K562 (cell line): Measurements from ENCODE around the gene PRDM15. TPM values are rescaled to one million over a fixed set of nuclear protein-coding genes. Genes with fewer than 3 reads are reported as not detected.
A peak's percentile ranks its signal among the peaks of the same experiment; 100 is the strongest.

ENCODE experiments used
- ATAC-seq: fragments of 200-7000 bp; cut with Tn5 transposase; 3 replicates; pipeline ENCODE4 v1.9.1; 2020; ENCODE audit warnings: moderate library complexity
- BruUV-seq: library from RNA; stranded (reverse); fragments of 400-500 nt; replicated peaks from 2 replicates; lab custom pipeline; 2021; lab: Mats Ljungman, UMichigan
- CTCF ChIA-PET: fragments of 300-600 bp; formaldehyde crosslinking; extraction: SDS; loops from one replicate; lab custom pipeline; 2021; ENCODE audit warnings: low intra/inter-chr PET ratio; lab: Yijun Ruan, JAX
- POLR2A ChIA-PET: fragments of 300-600, 350-650 bp; sonication (Branson Sonifier 250); formaldehyde crosslinking; extraction: SDS; loops from one replicate; lab custom pipeline; 2021; ENCODE audit warnings: antibody characterized with exemption, inconsistent platforms; lab: Yijun Ruan, JAX
- DNase-seq, 4 experiments: peaks; one replicate each; pipeline versions ENCODE4 v3.0.0 to v3.0.0-alpha.2; 2011 to 2018; ENCODE audit warnings: low spot score in 3 of 4, mixed read lengths in 3 of 4; ENCODE audit errors: extremely low read depth in 1 of 4
- FAIRE-seq: peaks from 2 replicates; lab custom pipeline; 2011; peaks lifted over from hg19 to GRCh38; lab: Jason Lieb, UNC
- H2AFZ ChIP-seq: 2 replicates; pipeline ENCODE4 v1.6.0; 2011; ENCODE audit warnings: low read depth, low read length, control low read depth, inconsistent platforms
- H3K27ac ChIP-seq: fragments of 200-600 bp; 3 replicates; pipeline ENCODE4 v1.8.0; 2011; ENCODE audit warnings: low read depth, mild to moderate bottlenecking, control low read depth, inconsistent platforms, low read length, moderate library complexity, mixed read lengths; ENCODE audit errors: extremely low read depth
- H3K27me3 ChIP-seq, 2 experiments: fragments of 300-600 bp in 1 of 2; 2 replicates in 1 of 2; 3 replicates in 1 of 2; pipeline versions ENCODE4 v1.6.0 to v1.8.0; 2011; ENCODE audit warnings: inconsistent platforms in 2 of 2, low read length in 2 of 2, mild to moderate bottlenecking in 1 of 2, mixed read lengths in 1 of 2, moderate library complexity in 1 of 2; ENCODE audit not compliant: control insufficient read depth in 2 of 2, insufficient read depth in 2 of 2
- H3K36me3 ChIP-seq: fragments of 300-600 bp; 3 replicates; pipeline ENCODE4 v1.8.0; 2011; ENCODE audit warnings: mild to moderate bottlenecking, low read length, inconsistent platforms; ENCODE audit not compliant: control insufficient read depth, insufficient read depth
- H3K4me1 ChIP-seq, 2 experiments: fragments of 200-600 bp in 1 of 2; replicated peaks in 1 of 2; 2 replicates in 1 of 2; 3 replicates in 1 of 2; pipeline versions ENCODE4 v1.5.1 to v1.8.0; 2011; ENCODE audit warnings: inconsistent platforms in 2 of 2, low read length in 2 of 2, mild to moderate bottlenecking in 1 of 2, mixed read lengths in 1 of 2, moderate library complexity in 1 of 2; ENCODE audit not compliant: control insufficient read depth in 2 of 2, insufficient read depth in 2 of 2
- H3K4me2 ChIP-seq: 2 replicates; pipeline ENCODE4 v1.6.1; 2011; ENCODE audit warnings: low read length, control low read depth, inconsistent platforms, mixed read lengths; ENCODE audit not compliant: insufficient read depth
- H3K4me3 ChIP-seq: fragments of 200-600 bp; sonication (generic), shearing (Covaris generic); 2 replicates; pipeline ENCODE4 v1.5.1; 2016; ENCODE audit warnings: control low read depth, inconsistent platforms
- H3K79me2 ChIP-seq: fragments of 200-600 bp; 3 replicates; pipeline ENCODE4 v1.8.0; 2011; ENCODE audit warnings: low read length, inconsistent platforms; ENCODE audit not compliant: control insufficient read depth, insufficient read depth
- H3K9ac ChIP-seq, 2 experiments: 2 replicates each; pipeline versions ENCODE4 v1.6.0 to v1.6.1; 2011; ENCODE audit warnings: low read depth in 2 of 2, low read length in 2 of 2, control low read depth in 1 of 2, inconsistent platforms in 1 of 2, mild to moderate bottlenecking in 1 of 2, mixed read lengths in 1 of 2; ENCODE audit not compliant: insufficient read depth in 1 of 2
- H3K9me1 ChIP-seq: one replicate; pipeline ENCODE4 v1.6.0; 2011; ENCODE audit warnings: inconsistent platforms, mild to moderate bottlenecking, low read length, moderate library complexity; ENCODE audit not compliant: control insufficient read depth, insufficient read depth
- H3K9me3 ChIP-seq: replicated peaks from 2 replicates; pipeline ENCODE4 v1.5.1; 2011; ENCODE audit warnings: low read depth, low read length, inconsistent platforms; ENCODE audit not compliant: control insufficient read depth, insufficient read depth
- H4K20me1 ChIP-seq: replicated peaks from 2 replicates; pipeline ENCODE4 v1.6.1; 2011; ENCODE audit warnings: low read length, inconsistent platforms, mixed read lengths; ENCODE audit not compliant: control insufficient read depth, insufficient read depth
- ELF4 ChIP-seq: fragments of 450-650 bp; formaldehyde crosslinking; IDR thresholded peaks from 2 replicates; pipeline ENCODE4 v1.4.0; 2022; ENCODE audit warnings: missing genetic modification characterization
- FOS ChIP-seq: IDR thresholded peaks from 3 replicates; pipeline ENCODE4 v1.6.1; 2011; ENCODE audit not compliant: insufficient read length; ENCODE audit errors: extremely low read depth
- FOXJ2 ChIP-seq: fragments of 200-800 bp; sonication (Bioruptor generic); IDR thresholded peaks from 2 replicates; pipeline ENCODE4 v1.6.1; 2016; ENCODE audit warnings: missing genetic modification characterization, missing compliant biosample characterization
- HEY1 ChIP-seq: fragments of 250-450 bp; sonication (Bioruptor Pico); IDR thresholded peaks from 2 replicates; pipeline ENCODE4 v1.5.0; 2020; ENCODE audit warnings: mild to moderate bottlenecking, moderate library complexity, borderline replicate concordance
- MYBL2 ChIP-seq, 2 experiments: fragments of 450-650 bp in 1 of 2; sonication (generic) in 1 of 2; formaldehyde crosslinking in 1 of 2; IDR thresholded peaks; 2 replicates each; pipeline versions ENCODE4 v1.6.1 to v1.8.1; 2017 to 2022; ENCODE audit warnings: borderline replicate concordance in 1 of 2, inconsistent platforms in 1 of 2, low read depth in 1 of 2, mild to moderate bottlenecking in 1 of 2, missing genetic modification reagents in 1 of 2, moderate library complexity in 1 of 2
- NCOA2 ChIP-seq, 2 experiments: fragments of 450-650 bp; IDR thresholded peaks; 2 replicates each; pipeline ENCODE4 v1.6.1; 2018; ENCODE audit warnings: mild to moderate bottlenecking in 2 of 2, moderate library complexity in 1 of 2; ENCODE audit not compliant: partially characterized antibody in 2 of 2
- NEUROD1 ChIP-seq: fragments of 150-350 bp; IDR thresholded peaks from 2 replicates; pipeline ENCODE4 v1.6.1; 2014; ENCODE audit warnings: borderline replicate concordance, low read length, low read depth; ENCODE audit not compliant: partially characterized antibody
- RBFOX2 ChIP-seq: fragments of 200-400 bp; formaldehyde crosslinking; IDR thresholded peaks from 2 replicates; pipeline ENCODE4 v1.6.1; 2017; ENCODE audit warnings: low read depth, mild to moderate bottlenecking, low read length, moderate library complexity
- STAG1 ChIP-seq: sonication (generic); formaldehyde crosslinking; IDR thresholded peaks from 2 replicates; pipeline ENCODE4 v1.5.0; 2020; ENCODE audit warnings: missing genetic modification reagents, borderline replicate concordance
- ZNF507 ChIP-seq: conservative IDR thresholded peaks from 2 replicates; pipeline ENCODE4 v1.6.1; 2017; ENCODE audit warnings: missing genetic modification characterization, missing compliant biosample characterization
- ZNF561 ChIP-seq: fragments of 450-650 bp; formaldehyde crosslinking; conservative IDR thresholded peaks from 2 replicates; pipeline ENCODE4 v1.4.0; 2020; ENCODE audit warnings: mild to moderate bottlenecking, moderate library complexity
- WGBS: fragments of 100-300 bp; shearing (Covaris generic); methylation state at CpG from one replicate; pipeline ENCODE4 v1.1.6; 2016; ENCODE audit warnings: low coverage, mixed read lengths; ENCODE audit not compliant: insufficient coverage; ENCODE audit errors: missing lambda C conversion rate; 5-methylcytosine and 5-hydroxymethylcytosine counted together
- in situ Hi-C: fragments of 300-500 bp; cut with MboI; formaldehyde crosslinking; loops from 4 replicates; pipeline ENCODE4 v1.15.0; 2018; ENCODE audit warnings: inconsistent platforms, mixed read lengths
- intact Hi-C: fragments of 100-400 bp; cut with micrococcal nuclease; formaldehyde crosslinking; loops from 2 replicates; pipeline ENCODE4 v1.14.2; 2022
- polyA plus RNA-seq, 8 experiments: library from polyadenylated mRNA; depleted of rRNA in 4 of 8; stranded (reverse) in 5 of 8; unstranded in 3 of 8; fragments of >200 nt; fragmentation: Nextera tagmentation in 2 of 8; fragmentation: Illumina TruSeq in 1 of 8; extraction: Ambion mirVana in 2 of 8; extraction: Trizol in 1 of 8; gene quantifications; 2 replicates each; pipeline versions ENCODE4 v1.2.1 to v1.2.3, GENCODE V29; 2011 to 2014; ENCODE audit warnings: inconsistent platforms in 1 of 8, missing spikeins in 1 of 8
- total RNA-seq, 7 experiments: library from RNA; depleted of rRNA in 6 of 7; stranded (reverse); fragments of >200 nt in 6 of 7; fragmentation: Illumina TruSeq in 2 of 7; extraction: Trizol in 2 of 7; gene quantifications; 2 replicates each; pipeline versions ENCODE4 v1.2.1 to v1.2.3, GENCODE V29; 2011 to 2021; ENCODE audit warnings: low replicate concordance in 1 of 7
- TF ChIP-seq, protein P1 (sequence below): sonication (generic); formaldehyde crosslinking; IDR thresholded peaks from 2 replicates; pipeline ENCODE4 v1.8.0; 2023; ENCODE audit warnings: mild to moderate bottlenecking, missing genetic modification reagents

The PRDM15 gene
- total and polyA plus RNA-seq, 9 of the 15 experiments (the other 6 are each of a cell fraction or from before 2014, with no cell fraction given) = 0.93 to 9.2 (median 6.2) TPM

DNA sequence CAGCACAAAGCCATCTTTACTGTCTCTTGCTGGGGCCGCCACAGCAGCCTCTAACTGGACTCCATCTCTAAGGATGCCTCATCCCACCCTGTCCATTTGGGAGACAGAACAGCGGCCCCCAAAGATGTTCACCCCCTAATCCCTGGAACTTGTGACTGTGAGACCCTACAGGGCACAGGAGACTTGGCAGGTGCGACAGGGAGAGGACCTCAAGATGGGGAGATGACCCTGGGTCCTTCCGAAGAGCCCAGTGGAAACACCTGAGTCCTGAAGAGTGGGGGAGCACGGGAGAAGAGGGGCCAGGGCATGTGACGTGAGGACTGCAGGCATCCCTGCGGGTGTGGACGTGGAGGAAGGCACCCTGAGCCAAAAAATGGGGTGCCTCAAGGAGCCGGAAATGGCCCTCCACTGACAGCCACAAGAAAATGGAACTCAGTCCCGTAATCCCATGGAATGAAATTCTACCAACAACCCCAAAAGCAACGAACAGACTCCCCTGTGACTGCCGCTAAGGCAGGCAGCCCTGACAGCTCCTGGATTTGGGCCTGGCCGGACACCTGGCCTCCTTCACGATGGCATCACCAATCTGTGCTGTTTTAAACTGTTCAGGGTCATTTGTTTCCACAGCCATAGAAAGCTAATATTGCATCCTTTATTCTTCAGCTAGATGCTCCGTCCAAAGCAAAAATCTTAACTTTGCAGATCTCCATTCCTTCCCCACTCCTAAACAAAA lies 40.7 kb upstream of the PRDM15 start:
- no peaks in the 10 kb centered on the region for H3K9me3 ChIP-seq
- H3K27ac ChIP-seq = no peak overlapping the region
- intact Hi-C loops = no loop called here
- TF ChIP-seq STAG1 = no peak
- TF ChIP-seq RBFOX2 = no peak
- TF ChIP-seq, all 486 proteins: peak for 0
- POLR2A ChIA-PET = interaction anchor here (0.5 to 1.3 kb wide), 3 partner anchors 10 to 82 kb away, joined by 3 read pairs; no protein-coding TSS in a partner anchor
- DNase-seq (no peak), ATAC-seq (no peak), FAIRE-seq (no peak)
- CTCF ChIA-PET = no interaction called here
- no peaks in the 10 kb centered on the region; the same call in 1 of the 2 replicates for H4K20me1 ChIP-seq
- H3K27me3 ChIP-seq = no peaks in the 10 kb centered on the region
- no peak overlapping the region for H3K4me3 ChIP-seq
- BruUV-seq = no TSS peak
- no peak overlapping the region for H2AFZ ChIP-seq
- H3K4me2 ChIP-seq = no peak overlapping the region
- H3K79me2 ChIP-seq = no peaks in the 10 kb centered on the region; the same call in 2 of the 3 replicates
- H3K9me1 ChIP-seq = no peaks in the 10 kb centered on the region
- H3K36me3 ChIP-seq = peaks cover 30% of the 10 kb centered on the region
- in situ Hi-C loops = no loop called here
- 0 out of 4 replicates have a peak overlapping the region, but pooled peaks of 1 of the 2 experiments have one; percentile 33 for H3K9ac ChIP-seq
- no peaks in the 10 kb centered on the region for H3K4me1 ChIP-seq
- WGBS = 69% methylated on average over 15 of the region's 15 CpGs

DNA sequence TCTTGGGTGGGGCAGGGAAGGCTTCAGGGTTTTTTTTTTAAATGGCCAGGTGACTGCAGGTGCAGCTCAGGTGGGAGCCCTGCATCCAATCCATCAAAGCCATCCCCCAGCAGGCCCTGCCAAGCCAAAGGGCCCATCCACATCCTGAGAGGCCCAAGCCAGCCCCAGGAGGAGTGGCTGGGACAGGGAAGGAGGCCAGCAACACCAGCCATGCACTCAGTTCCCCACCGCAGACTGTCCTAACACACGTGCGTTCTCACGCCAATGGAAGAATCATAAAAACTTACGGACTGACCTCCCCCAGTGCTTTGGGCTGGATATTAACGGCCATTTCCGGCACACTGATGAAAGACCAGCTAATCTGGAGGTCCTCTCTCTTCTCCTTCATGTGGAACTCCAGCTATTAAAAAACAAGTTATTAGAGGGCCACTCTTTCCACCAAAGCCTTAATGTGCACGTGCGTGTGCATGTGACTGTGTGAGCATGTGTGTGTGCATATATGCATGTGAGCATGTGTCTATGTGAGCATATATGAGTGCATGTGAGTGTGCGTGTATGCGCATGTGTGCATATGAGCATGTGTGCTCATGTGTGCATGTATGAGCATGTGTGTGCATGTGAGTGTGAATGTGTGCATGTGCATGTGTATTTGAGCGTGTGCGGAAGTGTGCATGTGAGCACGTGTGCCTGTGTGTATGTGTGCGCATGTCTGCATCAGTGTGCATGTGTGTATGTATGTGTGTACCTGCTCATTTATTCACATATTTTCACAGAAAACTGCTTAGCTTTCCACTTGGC lies 39.6 kb upstream of the PRDM15 start:
- ChIA-PET CTCF (no interaction called here), POLR2A (no interaction called here)
- peaks cover 36% of the 10 kb centered on the region for H3K36me3 ChIP-seq
- H3K27ac ChIP-seq = no peak overlapping the region
- H3K79me2 ChIP-seq = no peaks in the 10 kb centered on the region; the same call in 2 of the 3 replicates
- no peak overlapping the region for H3K9ac ChIP-seq
- in situ Hi-C loops = no loop called here
- H4K20me1 ChIP-seq = no peaks in the 10 kb centered on the region; the same call in 1 of the 2 replicates
- peaks cover 0 to 3% of the 10 kb centered on the region in 2 experiments; a peak in 1 of 5 replicates for H3K4me1 ChIP-seq
- H3K4me3 ChIP-seq = no peak overlapping the region
- no peak overlapping the region for H2AFZ ChIP-seq
- WGBS = 92% methylated on average over 14 of the region's 15 CpGs
- ATAC-seq = no peak
- no peak for FAIRE-seq
- H3K27me3 ChIP-seq = no peaks in the 10 kb centered on the region
- no peak for DNase-seq
- intact Hi-C loops = no loop called here
- H3K9me3 ChIP-seq = no peaks in the 10 kb centered on the region
- H3K4me2 ChIP-seq = no peak overlapping the region
- no peaks in the 10 kb centered on the region for H3K9me1 ChIP-seq
- no TSS peak for BruUV-seq
- TF ChIP-seq NCOA2 (IDR thresholded peaks at IDR 0.05; ENCODE audit: partially characterized antibody in 2 of 2) = no peak
- TF ChIP-seq, protein P1, sequence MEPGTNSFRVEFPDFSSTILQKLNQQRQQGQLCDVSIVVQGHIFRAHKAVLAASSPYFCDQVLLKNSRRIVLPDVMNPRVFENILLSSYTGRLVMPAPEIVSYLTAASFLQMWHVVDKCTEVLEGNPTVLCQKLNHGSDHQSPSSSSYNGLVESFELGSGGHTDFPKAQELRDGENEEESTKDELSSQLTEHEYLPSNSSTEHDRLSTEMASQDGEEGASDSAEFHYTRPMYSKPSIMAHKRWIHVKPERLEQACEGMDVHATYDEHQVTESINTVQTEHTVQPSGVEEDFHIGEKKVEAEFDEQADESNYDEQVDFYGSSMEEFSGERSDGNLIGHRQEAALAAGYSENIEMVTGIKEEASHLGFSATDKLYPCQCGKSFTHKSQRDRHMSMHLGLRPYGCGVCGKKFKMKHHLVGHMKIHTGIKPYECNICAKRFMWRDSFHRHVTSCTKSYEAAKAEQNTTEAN (CRISPR knock-in tag) = no peak
- no peak for TF ChIP-seq NEUROD1
- no peak for TF ChIP-seq ELF4 (CRISPR knock-in tag)
- no peak for TF ChIP-seq FOS
- no peak for TF ChIP-seq RBFOX2
- no peak for TF ChIP-seq MYBL2 (IDR thresholded peaks at IDR 0.05; ENCODE audit: low read depth)
- TF ChIP-seq MYBL2 (CRISPR knock-in tag; IDR thresholded peaks at IDR 0.05; ENCODE audit: borderline replicate concordance) = no peak
- no peak for TF ChIP-seq ZNF507 (tag)
- no peak for TF ChIP-seq HEY1 (CRISPR knock-in tag)
- TF ChIP-seq ZNF561 (CRISPR knock-in tag) = no peak
- no peak for TF ChIP-seq FOXJ2 (tag)
